CD4-positive, alpha-beta T cell treated with Interleukin-17A for 4 hours (primary cell): ENCODE results near the gene NPTX2.

Experiments
- DNase-seq: peaks from one replicate; pipeline ENCODE4 v3.0.0-alpha.2; 2020; ENCODE audit warnings: mixed read lengths

NPTX2 gene

DNA sequence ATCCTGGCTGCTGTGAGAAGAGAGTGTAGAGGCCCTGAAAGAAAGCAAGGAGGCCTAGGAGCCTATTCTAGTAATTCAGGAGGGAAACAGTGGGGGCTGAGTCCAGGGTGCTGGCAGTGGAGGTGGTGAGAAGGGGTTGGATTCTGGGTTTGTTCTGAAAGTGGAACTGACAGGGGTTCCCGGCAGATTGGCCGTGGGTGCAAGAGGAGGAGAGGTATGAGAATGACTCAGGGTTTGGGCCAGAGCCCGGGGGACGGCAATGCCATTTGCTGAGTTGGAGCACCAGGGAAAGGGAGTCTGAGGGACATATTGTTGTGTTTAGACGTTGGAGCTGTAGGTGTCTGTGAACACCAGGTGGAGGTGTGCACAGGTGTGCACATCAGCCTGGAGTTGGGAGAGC is 38.5 kb downstream of the NPTX2 start:
- DNase-seq, result no peak

DNA sequence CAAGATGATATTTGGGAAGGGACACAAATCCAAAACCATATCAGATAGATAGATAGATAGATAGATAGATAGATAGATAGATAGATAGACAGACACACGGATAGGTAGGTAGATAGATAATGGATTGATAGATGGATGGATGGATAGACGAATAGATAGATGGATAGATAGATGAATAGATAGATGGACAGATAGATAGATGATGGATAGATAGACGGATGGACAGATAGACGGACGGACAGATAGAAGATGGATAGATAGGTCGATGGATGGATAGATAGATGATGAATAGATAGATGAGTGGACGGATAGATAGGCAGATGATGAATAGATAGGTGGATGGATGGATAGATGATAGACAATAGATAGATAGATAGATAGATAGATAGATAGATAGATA is 39.8 kb downstream of the NPTX2 start:
- no peak for DNase-seq

DNA sequence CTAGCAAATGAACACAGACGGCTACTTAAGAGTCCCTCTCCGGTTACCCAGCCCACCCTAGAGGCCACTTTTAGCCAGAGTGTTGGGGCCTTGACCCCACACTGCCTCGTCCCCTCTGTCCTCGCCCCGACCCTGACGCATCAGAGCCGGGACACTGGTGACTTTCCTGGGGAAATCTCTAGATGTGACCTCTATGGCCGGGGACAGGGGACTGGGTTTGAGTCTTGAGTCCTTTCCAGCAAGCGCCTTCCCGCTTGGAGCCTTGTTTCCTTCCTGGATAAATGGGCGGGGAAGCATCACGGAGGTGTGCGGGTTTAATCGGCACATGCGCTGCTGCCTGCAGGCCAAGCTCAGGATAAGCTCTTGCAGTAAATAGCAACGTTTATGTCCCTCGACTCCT is 40.7 kb downstream of the NPTX2 start:
- no peak for DNase-seq

DNA sequence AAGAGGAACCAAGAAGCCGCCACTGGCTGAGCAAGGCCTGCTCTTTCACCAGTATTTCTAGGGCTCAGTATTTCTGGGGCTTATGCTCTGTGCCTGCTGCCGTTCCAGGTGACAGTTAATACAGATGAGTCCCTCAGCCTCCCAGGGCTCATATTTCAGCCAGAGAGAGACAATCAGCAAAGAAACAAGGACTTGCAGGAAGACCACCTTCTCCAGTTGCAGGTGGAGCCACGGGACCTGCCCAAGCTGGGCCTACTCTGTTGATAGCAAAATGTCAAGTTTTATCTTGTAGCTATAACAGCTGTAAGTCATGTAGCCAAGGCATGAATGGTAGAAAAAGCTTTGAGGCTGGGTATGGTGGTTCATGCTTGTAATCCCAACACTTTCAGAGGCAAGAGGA is 42.7 kb downstream of the NPTX2 start:
- no peak for DNase-seq

DNA sequence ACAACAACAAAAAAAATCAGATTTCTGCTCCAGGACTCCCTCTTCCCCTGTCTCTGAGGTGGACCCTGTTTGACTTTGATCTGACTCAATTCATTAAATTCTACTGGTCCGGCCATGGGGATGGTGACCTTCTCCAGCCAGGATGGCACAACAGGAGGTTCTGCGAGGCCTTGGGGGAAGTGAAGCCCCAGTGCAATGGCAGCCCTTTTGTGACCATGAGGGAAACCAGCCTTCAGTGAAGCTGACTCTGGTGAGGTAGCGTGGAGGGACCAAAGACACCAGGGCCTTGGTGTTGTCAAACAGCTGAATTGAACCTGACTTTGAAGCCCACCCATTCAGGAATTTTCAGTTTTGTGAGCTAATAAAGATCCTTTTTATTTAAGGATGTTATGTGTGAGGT is 44.5 kb downstream of the NPTX2 start:
- DNase-seq, result no peak

DNA sequence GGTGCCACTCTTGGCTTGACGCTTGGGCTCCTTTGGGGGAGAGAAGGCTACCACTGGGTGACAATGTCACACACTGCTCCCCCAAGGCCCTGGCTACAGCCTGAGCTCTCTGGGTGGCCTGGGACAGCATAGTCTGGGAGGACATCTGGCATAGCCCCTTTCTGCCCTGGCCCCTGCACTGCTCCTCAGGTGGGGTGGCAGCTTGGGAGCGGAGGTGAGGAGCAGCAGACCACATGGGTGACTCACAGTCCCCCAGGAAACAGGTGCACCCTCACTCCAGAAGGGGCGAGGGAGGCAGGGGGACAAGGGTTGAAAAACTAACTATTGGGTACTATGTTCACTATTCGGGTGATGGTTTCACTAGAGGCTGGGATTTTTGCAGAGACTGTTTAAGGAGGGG is 45.2 kb downstream of the NPTX2 start:
- DNase-seq, result no peak

DNA sequence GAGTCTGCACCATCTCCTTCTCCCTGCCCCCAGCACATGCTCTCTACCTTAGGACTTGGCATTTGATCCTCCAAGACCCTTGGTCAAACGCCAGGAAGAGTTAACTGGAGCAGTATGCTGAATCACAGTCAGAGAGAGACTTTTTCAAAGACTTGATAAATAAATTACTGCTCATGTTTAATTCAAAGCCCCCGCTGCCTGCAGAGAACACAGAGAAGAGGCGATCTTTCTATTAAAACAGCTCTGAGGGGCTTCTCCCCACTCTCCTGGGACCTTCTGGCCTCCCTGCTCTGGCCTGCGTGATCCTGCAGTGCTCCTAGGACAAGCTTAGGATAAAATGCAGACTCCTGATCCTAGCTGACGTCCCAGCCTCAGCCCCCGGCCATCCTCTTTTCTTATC is 47.8 kb downstream of the NPTX2 start:
- DNase-seq, result no peak

DNA sequence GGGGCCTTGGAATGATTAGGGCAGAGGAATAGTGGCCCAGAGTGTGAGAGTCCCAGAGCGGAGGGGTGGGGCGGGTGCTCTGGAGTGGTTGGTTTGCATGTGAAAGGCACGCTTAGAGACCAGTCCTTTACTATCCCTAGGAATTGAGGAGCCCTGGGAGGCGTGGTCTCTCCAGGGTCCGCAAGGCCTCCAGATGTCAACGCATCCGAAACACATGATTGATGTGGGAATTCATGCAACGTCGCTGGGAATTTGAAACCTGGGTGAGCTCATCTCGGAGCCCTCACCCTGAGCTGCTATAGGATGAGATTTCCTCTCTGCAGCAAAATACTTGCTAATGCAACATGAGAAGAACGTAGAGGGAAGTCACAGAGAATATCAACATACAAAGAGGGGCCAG is 51.2 kb downstream of the NPTX2 start:
- no peak for DNase-seq

DNA sequence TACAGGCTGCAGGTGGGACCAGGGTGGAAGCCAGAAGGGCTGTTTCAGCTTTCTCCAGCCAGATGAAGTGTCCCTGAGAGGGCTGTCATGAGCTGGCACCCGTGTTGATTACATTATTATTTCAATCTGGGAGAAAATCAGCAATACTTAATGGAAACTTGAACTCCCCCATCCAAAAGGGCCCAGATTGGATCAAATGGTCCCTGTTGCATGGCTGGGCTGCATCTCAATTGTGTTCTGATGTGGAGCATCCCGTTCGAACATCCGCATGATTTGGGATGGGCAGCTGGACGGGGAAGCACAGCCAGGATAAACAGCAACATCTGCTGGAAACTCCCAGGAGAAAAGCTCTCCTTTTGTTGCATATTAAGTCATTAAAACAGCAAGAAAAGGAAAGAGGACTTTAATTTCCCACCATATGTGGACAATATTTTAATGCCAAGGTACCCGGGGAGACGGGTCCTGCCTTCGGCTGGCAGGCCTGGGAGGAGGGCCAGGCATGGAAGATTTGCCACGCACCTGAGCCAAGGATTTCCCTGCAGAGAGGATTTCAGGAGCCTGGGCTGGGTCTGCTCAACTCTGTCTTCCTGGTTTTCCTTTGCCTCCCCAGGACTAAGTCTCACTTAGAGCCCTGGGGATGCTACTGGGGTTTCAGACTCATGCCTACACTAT is 52.4 kb downstream of the NPTX2 start:
- DNase-seq, result no peak

DNA sequence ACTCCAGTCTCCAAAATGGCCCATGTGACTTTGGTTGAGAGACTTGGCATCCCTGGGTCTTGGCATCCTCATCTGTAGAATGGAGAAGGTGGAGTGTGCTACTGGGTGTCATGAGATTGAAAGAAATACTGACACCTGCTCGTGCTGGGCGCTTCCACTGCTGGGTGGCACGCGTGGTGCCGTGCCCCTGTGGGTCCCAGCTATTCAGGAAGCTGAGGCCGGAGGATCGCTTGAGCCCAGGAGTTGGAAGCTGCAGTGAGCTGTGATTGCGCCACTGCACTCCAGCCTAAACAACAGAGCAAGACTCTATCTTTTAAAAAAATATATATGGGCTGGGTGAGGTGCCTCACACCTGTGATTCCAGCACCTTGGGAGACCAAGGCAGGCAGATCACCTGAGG is 53.1 kb downstream of the NPTX2 start:
- DNase-seq, result no peak

DNA sequence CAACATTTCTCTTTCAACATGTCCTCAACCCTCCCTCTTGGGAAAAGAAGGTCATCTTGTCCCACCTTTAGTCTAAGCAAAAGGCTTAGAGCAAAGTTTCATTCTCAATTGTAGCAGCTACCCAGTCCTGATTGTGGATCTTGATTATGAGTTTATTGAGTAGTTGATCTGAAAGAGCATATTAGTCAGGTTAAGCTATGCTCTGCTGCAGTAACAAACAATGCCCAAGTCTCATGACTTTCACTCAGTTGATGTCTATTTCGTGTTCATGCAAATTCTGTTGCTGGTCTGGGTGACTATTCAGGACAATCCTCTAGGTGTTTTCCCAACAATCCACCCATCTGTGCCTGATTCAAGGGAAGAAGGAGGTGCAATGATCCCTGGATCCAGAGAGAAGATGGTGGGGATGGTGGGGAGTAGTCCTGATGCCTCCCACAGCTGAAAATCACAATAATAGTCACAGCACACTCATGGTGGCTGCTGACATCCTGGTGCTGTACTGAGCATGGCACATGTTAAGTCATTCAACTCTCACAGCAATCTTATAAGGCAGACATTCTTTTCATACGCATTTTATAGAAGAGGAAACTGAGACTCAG is 54.7 kb downstream of the NPTX2 start:
- no peak for DNase-seq

DNA sequence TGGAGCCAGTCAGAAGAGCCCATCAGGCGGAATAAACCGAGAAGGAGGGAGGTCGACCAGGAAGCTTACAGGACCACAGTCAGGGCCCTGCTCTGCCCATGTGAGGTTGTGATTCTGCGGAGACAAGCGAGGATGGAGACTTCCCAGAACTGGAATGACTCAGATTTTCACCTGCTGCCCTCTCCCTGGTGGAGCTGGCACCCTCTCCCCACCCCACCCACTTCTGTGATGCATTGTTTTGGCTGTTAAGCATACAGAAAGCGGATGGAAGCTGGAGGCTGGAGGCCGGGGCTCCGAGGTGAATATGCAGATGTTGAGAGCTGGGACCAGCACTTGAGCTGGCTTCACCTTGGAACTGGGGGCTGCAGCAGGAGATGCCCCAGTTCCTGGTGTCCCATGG is 57.4 kb downstream of the NPTX2 start:
- DNase-seq, result no peak

DNA sequence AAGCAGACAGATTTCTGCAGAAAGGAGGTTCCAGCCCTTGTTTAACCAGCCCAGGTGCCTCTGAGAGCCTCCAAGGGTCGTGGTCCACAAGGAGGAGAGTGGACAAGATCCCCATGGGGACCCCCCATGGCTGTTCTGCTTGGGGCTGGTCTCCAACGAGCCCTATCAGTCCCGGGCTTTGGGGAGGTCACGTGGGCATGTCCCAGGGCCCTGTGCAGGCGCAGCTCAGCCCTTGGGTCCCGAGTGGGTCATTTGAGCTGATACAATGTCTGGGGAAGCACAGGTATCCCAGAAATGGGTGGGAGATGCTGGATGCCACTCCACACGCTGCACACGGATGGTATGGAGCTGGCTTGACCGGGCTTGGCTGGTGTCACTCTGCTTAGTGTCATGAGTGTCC is 57.8 kb downstream of the NPTX2 start:
- no peak for DNase-seq

DNA sequence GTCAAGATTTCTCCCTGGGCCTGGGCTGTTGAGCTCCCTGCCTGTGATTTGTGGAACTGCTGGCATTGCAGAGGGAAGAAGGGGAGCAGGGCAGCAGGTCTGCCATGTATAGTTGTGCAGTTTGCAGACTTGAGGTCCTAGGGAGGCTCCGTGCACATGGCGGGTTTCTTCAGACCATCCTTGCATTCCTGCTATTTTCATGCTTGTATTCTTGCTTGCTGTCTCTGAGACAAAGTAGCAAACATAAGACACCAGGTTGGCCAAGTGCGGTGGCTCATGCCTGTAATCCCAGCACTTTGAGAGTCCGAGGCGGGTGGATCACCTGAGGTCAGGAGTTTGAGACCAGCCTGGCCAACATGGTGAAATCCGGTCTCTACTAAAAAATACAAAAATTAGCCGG is 61.1 kb downstream of the NPTX2 start:
- DNase-seq, result no peak
